Epithelial cell of esophagus (primary cell): ENCODE measurements around the gene PPIL4.
"Not testable (repeated sequence)": the region's sequence is repeated elsewhere in the genome, so short reads cannot be mapped to it uniquely, and the experiment has no call there.

Source experiments
- DNase-seq: peaks from one replicate; pipeline ENCODE4 v3.0.0; 2010; ENCODE audit warnings: low read depth
- H3K4me3 ChIP-seq: 2 replicates; pipeline ENCODE4 v1.5.1; 2011; ENCODE audit warnings: mild to moderate bottlenecking, low read length, control low read depth
- TF ChIP-seq, protein P1 (sequence below): IDR thresholded peaks from 2 replicates; pipeline ENCODE4 v1.5.1; 2011; ENCODE audit warnings: low read depth, mild to moderate bottlenecking, low read length, control low read depth, inconsistent platforms; ENCODE audit not compliant: insufficient read depth; ENCODE audit errors: missing control alignments

Gene PPIL4

DNA sequence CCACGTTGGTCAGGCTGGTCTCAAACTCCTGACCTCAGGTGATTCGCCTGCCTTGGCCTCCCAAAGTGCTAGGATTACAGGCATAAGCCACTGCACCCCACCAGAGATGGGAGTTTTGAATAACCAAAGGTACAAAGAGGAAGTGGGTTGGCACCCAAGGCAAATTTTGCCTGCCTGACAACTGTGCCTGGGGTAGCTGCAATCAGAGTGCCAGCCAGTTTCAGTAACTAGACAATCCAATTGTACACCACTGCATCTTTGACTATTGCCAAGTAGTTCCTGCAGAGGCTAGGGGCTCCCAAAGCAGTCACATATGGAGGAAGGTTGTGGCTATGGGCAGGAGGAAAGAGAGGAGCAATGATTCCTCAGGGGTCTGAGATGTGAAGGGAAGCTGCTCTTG is 77.7 kb downstream of the PPIL4 start:
- no peak for DNase-seq
- TF ChIP-seq, protein P1, sequence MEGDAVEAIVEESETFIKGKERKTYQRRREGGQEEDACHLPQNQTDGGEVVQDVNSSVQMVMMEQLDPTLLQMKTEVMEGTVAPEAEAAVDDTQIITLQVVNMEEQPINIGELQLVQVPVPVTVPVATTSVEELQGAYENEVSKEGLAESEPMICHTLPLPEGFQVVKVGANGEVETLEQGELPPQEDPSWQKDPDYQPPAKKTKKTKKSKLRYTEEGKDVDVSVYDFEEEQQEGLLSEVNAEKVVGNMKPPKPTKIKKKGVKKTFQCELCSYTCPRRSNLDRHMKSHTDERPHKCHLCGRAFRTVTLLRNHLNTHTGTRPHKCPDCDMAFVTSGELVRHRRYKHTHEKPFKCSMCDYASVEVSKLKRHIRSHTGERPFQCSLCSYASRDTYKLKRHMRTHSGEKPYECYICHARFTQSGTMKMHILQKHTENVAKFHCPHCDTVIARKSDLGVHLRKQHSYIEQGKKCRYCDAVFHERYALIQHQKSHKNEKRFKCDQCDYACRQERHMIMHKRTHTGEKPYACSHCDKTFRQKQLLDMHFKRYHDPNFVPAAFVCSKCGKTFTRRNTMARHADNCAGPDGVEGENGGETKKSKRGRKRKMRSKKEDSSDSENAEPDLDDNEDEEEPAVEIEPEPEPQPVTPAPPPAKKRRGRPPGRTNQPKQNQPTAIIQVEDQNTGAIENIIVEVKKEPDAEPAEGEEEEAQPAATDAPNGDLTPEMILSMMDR: no peak
- no peak overlapping the region for H3K4me3 ChIP-seq

DNA sequence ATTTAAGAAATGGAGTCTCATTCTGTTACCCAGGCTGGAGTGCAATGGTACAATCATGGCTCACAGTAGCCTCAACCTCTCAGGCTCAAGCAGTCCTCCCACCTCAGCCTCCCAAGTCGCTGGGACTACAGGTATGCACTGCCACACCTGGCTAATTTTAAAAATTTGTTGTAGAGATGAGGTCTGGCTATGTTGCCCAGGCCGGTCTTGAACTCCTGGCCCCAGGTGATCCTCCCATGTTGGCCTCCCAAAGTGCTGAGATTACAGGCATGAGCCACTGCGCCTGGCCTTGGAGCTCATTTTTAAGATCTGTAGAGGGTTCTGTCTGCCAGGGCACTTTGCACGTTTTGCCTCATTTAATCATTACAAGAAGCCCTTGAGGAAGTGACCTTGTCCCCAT is 78.6 kb downstream of the PPIL4 start:
- H3K4me3 ChIP-seq: no peak overlapping the region
- no peak for DNase-seq
- TF ChIP-seq, protein P1: no peak

DNA sequence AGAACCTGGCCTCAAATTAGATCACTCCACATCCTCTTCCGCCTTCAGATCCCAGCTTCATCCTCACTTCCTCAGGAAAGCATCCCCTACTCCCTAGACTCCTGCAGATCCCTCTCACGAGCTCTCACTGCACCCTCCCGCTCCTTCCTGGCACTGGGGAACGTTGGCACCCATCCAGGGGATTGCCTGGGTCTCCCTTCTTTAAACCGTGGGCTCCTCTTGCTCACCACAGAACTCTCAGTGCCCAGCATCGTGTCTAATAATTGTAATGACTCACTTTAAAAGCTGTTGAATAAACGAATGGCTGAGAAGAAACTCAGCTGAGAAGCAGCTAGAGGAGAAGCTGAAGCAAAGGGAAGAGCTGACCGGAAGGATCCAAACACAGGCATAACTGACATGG is 81.4 kb downstream of the PPIL4 start:
- TF ChIP-seq, protein P1: no peak

DNA sequence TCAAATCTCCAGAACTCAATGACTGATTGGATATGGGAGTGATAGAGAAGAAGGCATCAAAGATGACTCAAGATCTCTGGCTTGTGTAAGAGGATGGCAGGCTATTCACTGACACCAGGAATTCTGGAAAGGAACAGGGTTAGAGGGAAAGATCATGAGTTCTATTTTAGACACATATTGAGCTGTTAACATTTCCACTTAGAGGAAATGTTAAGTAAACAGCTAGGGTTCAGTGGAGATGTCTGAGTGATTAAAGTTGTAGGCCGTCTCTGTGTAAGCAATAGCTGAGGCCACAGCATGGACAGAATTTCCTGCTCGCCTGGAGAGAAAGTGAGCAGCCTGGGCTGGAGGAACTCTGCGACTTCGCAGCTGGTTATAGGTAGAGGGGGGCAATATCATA is 82.1 kb downstream of the PPIL4 start:
- DNase-seq: no peak
- no peak overlapping the region for H3K4me3 ChIP-seq
- TF ChIP-seq, protein P1: no peak

More for the DNA sequence above, 81.4 kb downstream of the PPIL4 start:
- no peak for DNase-seq
- H3K4me3 ChIP-seq: no peak overlapping the region

DNA sequence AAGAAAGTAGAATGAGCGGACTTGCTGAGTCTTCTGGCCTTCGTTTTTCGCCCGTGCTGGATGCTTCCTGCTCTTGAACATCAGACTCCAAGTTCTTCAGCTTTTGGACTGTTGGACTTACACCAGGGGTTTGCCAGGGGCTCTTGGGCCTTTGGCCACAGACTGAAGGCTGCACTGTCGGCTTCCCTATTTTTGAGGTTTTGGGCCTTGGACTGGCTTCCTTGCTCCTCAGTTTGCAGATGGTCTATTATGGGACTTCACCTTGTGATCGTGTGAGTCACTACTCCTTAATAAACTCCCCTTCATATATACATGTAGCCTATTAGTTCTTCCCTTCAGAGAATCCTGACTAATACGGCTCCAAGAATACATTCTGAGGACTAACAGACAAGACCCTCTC is 83.1 kb downstream of the PPIL4 start:
- DNase-seq, H3K4me3 ChIP-seq: not testable (repeated sequence)

DNA sequence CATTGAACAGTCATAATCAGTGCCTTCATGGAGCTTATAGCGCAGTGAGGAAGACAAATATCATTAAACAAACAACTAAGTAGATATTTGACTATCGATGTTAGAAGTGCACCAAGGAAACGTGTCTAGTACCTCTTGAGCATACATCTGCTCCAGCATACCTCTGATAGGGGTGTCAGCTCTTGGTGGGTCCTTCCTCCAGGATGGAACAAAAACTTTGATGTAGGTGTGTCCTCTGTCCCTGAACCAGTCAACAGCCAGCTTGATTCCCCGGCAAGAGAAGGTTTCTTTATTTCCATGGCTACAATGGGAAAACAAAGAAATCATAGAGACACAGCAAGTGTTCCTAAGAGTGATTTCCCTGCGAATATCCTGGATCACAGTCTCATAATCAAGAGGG is 84.2 kb downstream of the PPIL4 start:
- TF ChIP-seq, protein P1: no peak
- no peak for DNase-seq
- H3K4me3 ChIP-seq: no peak overlapping the region

DNA sequence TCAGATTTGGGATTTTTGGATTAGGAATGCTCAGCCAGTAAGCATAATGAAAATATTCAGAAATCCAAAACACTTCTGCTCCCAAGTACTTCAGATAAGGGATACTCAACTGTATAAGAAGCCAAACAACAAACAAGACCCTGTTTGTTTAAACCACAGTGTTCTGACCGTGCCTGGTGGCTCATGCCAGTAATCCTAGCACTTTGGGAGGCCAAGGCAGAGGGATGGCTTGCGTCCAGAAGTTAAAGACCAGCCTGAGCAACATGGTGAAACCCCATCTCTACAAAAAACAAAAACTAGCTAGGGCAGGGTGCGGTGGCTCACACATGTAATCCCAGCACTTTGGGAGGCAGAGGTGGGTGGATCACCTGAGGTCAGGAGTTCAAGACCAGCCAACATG is 85.6 kb downstream of the PPIL4 start:
- not testable (repeated sequence) for H3K4me3 ChIP-seq

DNA sequence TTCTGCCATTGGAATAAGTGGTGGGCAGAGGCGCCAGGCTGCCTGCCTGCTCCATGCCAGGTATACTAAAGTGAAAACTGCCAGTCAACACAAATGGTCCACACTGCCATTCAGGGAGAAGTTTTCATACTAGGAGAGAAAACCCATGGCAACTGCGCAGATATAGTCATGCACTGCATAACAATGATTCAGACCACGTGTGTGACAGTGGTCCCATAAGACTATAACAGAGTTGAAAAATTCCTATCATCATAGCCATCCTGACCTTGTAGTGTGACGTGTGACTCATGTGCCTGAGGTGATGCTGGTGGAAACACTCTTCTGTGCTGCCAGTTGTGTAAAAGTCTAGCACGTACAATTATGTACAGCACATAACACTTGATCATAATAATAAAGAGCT is 86.1 kb downstream of the PPIL4 start:
- no peak overlapping the region for H3K4me3 ChIP-seq
- DNase-seq: peak; percentile 49
- TF ChIP-seq, protein P1: no peak

More for the DNA sequence above, 85.6 kb downstream of the PPIL4 start:
- not testable (repeated sequence) for DNase-seq
